ENCODE measurements around the gene GNRHR.

The GNRHR gene

DNA sequence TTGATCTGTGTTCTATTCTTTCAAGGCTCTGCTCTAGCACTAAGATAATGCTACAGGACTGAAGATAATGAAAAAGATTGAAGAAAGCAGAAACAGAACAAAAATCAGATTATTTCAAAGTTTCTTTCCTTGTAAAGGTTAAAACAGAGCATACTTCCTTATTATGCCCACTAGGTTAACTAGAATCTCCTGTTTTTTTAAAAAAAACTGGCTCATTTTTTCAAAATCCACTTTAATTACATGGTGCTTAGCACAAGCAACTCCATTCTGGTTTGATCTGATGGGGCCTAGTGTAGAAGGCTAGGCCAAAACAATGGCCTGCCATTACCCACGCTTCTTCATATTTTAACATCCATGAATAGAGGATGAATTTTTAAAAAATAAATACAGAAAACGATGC is 52.0 kb downstream of the GNRHR start:
- H3K4me3 ChIP-seq (replicated peaks in 1 of 2; ENCODE audit: low read depth in 2 of 2, low read length in 2 of 2) = peak overlapping the region in 1 of 2 donors; percentile 86
- DNase-seq (ENCODE audit: low read depth in 2 of 2) = no peak
- TF ChIP-seq, protein P1, sequence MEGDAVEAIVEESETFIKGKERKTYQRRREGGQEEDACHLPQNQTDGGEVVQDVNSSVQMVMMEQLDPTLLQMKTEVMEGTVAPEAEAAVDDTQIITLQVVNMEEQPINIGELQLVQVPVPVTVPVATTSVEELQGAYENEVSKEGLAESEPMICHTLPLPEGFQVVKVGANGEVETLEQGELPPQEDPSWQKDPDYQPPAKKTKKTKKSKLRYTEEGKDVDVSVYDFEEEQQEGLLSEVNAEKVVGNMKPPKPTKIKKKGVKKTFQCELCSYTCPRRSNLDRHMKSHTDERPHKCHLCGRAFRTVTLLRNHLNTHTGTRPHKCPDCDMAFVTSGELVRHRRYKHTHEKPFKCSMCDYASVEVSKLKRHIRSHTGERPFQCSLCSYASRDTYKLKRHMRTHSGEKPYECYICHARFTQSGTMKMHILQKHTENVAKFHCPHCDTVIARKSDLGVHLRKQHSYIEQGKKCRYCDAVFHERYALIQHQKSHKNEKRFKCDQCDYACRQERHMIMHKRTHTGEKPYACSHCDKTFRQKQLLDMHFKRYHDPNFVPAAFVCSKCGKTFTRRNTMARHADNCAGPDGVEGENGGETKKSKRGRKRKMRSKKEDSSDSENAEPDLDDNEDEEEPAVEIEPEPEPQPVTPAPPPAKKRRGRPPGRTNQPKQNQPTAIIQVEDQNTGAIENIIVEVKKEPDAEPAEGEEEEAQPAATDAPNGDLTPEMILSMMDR (IDR thresholded peaks at IDR 0.05; ENCODE audit: low read depth, low read length) = no peak

DNA sequence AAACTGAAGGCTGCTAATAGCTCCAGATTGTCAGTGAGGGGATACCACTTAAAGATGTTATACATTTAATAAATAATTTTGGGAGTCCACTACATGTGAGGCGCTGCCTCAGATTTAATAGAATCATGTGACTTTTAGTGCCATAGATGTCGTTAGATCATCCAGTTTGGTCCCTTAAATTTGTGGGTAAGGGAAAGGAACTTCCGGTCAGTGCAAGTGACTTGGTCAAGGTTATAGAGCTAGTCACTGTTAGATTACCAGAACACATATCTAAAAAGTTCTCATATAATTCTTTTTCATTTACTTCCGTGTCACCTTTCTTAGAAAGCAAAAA is 52.7 kb downstream of the GNRHR start:
- TF ChIP-seq, protein P1 (IDR thresholded peaks at IDR 0.05; ENCODE audit: low read depth, low read length) = no peak
- no peak for DNase-seq (ENCODE audit: low read depth in 2 of 2)
- H3K4me3 ChIP-seq (replicated peaks in 1 of 2; ENCODE audit: low read depth in 2 of 2, low read length in 2 of 2) = peak overlapping the region; percentile 74 to 86

DNA sequence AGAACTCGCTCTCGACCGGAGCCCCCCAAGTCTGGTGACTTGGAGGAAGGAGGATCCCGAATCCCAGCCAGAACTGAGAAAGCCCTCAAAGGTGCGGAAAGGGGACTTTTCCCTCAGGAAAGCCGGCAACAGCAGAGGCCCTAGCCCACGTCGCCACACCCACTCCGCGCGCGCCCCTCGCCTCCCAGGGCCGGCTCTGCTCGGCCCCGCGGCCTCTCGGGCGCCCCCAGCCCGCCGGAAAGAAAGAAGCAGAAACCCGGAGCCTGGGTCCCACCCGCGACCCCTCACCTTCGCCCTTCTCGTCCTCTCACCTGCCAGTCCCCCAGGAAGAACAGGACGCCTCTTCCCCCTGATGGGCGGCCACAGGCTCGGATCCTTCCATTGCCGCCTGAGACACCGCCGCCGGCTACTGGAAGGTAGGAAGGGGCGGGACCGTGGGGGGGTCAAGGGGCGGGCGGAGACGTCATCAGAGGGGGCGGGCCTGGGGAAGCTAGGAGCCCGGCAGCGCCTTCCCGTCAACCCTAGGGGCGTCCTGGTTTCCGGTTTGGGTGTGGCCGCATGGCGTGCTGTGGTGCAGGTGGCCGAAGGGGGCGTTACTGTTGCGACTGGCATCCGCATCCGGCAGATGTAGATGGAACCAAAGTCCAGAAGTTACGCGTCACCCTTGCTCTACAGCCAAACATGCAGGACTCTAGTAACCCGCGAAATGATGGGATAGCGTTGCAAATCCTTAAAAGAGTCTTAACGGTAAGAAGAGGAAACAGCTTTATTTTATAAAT is 53.3 kb downstream of the GNRHR start, which contains the start of gene UBA6:
TSS of gene UBA6 (minus strand) at position 418 of the 779 bp plus-strand sequence. CDS start at position 382, 36 bp downstream.
- H3K4me3 ChIP-seq (replicated peaks in 1 of 2; ENCODE audit: low read depth in 2 of 2, low read length in 2 of 2) = peak within 1 kb of the TSS; percentile 74 to 86
- peak; percentile 96 to 98 for DNase-seq (ENCODE audit: low read depth in 2 of 2)
- TF ChIP-seq, protein P1 (IDR thresholded peaks at IDR 0.05; ENCODE audit: low read depth, low read length) = peak; percentile 38

DNA sequence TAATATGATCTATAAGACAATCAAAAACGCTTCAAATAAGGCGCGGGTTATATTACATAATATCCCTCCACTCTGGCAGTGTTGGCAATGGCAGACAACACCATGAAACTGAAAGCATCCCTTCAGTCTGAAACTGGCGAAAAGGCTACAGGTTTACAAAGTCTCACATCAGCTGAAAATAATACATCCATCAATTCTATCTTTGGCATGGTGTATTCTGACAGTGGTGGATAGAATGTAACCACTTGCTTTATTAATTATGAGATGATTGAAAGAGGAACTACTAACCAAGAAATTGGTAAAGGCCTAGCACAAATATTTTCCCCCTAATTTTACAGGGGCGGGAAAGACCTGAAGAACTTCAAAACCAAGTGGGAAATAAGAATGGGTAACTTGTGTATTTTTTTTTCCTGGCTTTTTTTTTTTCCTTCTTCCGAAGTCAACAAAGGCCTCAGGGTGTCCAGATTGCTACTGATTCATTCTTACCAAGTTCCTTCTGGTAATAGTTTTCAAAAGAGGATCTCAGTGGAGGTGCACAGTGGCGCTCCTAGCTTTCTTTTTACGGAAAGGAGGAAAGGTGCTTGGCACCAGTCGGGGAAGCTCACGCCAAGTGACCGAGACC is 54.0 kb downstream of the GNRHR start:
- TF ChIP-seq, protein P1 (IDR thresholded peaks at IDR 0.05; ENCODE audit: low read depth, low read length) = no peak
- H3K4me3 ChIP-seq (replicated peaks in 1 of 2; ENCODE audit: low read depth in 2 of 2, low read length in 2 of 2) = peak overlapping the region; percentile 74 to 86
- peak in 1 of 2 donors; percentile 41 for DNase-seq (ENCODE audit: low read depth in 2 of 2)

DNA sequence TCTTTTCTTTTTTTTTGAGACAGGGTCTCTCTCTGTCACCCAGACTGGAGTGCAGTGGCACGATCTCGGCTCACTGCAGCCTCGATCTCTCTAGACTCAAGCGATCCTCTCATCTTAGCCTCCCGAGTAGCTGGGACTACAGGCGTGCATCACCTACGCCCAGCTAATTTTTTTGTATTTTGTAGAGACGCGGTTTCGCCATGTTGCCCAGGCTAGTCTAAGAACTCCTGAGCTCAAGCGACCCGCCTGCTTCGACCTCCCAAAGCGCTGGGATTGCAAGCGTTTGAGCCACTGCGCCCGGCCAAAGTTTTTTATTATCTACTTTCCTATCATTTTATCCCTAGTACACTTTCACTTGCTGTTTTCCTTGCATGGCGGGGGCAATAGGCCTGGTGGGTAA is 54.6 kb downstream of the GNRHR start:
- H3K4me3 ChIP-seq (replicated peaks in 1 of 2; ENCODE audit: low read depth in 2 of 2, low read length in 2 of 2) = peak overlapping the region in 1 of 2 donors; percentile 86
- no peak for DNase-seq (ENCODE audit: low read depth in 2 of 2)
- TF ChIP-seq, protein P1 (IDR thresholded peaks at IDR 0.05; ENCODE audit: low read depth, low read length) = no peak

DNA sequence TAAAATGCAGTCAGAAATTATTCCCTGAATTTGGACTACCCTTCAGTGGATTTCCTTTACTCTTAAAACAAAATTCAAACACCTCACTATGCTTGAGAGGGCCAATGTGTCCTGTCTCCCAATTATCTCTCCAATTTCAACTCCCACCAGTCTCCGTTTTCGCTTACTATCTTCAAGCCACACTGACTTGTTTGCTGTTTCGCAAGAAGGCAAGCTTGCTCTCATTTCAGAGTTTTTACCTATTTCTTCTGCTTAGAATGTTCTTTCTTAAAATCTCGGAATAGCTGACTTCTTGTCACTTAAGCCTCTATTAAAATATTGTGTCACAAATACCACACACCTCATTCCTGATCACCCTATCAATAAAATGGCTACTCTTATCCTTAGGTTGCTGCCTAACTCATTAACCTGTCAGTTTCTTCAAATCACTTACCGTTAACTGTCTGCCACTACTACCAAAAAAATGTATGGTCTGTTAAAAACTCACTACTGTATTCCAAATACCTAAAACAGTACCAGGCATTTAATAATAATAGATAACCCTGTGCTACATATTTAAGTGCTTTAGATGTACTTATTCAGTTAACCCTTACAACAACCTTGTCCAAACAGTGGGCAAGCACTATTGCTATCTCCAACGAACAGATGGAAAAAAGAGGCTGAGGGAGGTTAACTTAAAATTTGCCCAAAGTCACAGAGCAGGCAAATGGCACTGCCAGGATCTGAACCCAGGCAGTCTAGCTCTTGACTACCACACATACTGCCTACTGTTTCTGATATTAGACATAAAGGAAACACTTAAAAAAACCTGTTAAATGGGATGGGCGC is 56.1 kb downstream of the GNRHR start:
- no peak for DNase-seq (ENCODE audit: low read depth in 2 of 2)
- no peak overlapping the region for H3K4me3 ChIP-seq (replicated peaks in 1 of 2; ENCODE audit: low read depth in 2 of 2, low read length in 2 of 2)
- TF ChIP-seq, protein P1 (IDR thresholded peaks at IDR 0.05; ENCODE audit: low read depth, low read length) = no peak

All from cardiac fibroblast (primary cell).